ENCODE results near the gene WFDC10B.

- TF ChIP-seq CTCF (IDR thresholded peaks at IDR 0.05; ENCODE audit: low read length): no peak
- no peak for TF ChIP-seq EZH2 (IDR thresholded peaks at IDR 0.05; ENCODE audit: borderline replicate concordance, low read length)
Measured at GRCh38 chr20:45735552-45735951, 30.7 kb upstream of the WFDC10B start.

All from OCI-LY1 (cell line).